ENCODE results near the gene SCLT1. TPM values are rescaled to one million over a fixed set of nuclear protein-coding genes. Genes with fewer than 3 reads are reported as not detected.

Gene SCLT1
- total RNA-seq, 1 experiment from 2014 or later = 11.3 TPM

DNA sequence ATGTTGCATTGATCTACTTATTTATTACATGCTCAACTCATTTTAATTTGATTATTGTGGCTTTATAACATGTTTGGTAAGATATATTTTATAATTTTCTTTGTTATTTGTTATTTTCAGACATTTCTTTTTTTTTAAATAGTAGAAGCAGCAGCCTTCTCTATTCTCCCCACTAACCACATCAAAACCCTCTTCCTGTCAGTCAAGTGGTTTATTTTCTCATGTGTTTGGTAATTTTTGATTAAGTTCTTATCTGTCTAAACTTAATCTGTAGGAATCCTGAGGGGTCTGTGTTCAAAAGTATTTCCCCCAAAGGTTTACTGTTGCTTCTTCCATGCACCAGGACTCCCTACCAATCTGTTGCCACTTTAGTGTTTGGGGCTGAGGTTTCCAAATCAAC, 131.9 kb downstream of the SCLT1 start:
- H3K36me3 Mint-ChIP-seq (ENCODE audit: insufficient read depth in 1 of 3, low read depth in 3 of 3) = no peaks in the 10 kb centered on the region; a peak in 1 of 7 replicates

More for the DNA sequence above, 131.9 kb downstream of the SCLT1 start:
- Histone ChIP-seq H4K5ac (ENCODE audit: insufficient read length, low read depth, low read length) (no peak overlapping the region), H3K9me3 (ENCODE audit: control insufficient read depth, low read depth, low read length) (no peaks in the 10 kb centered on the region), H3K14ac (ENCODE audit: insufficient read depth, low read length) (no peak overlapping the region), H2AK5ac (ENCODE audit: insufficient read length, low read length) (no peak overlapping the region), H3K27ac (ENCODE audit: insufficient read length, low read depth, low read length) (no peak overlapping the region), H3K4me1 (ENCODE audit: insufficient read depth, low read length) (no peaks in the 10 kb centered on the region), H2BK15ac (ENCODE audit: low read depth, low read length) (no peak overlapping the region), H4K91ac (ENCODE audit: insufficient read length, low read depth, low read length) (no peak overlapping the region), H3K4ac (ENCODE audit: low read depth, low read length) (no peak overlapping the region), H2BK12ac (ENCODE audit: insufficient read length, low read depth, low read length) (no peak overlapping the region), H3K23ac (ENCODE audit: insufficient read length, low read depth, low read length) (no peak overlapping the region), H3T11ph (ENCODE audit: low read length) (no peak overlapping the region), H3K9ac (ENCODE audit: extremely low read depth, insufficient read length, low read length) (no peak overlapping the region), H3K79me1 (ENCODE audit: insufficient read depth, low read depth, low read length, poor library complexity, severe bottlenecking) (no peaks in the 10 kb centered on the region), H2BK120ac (ENCODE audit: low read depth, low read length, poor library complexity, severe bottlenecking) (no peak overlapping the region), H4K20me1 (ENCODE audit: control insufficient read depth, insufficient read depth, insufficient read length) (no peaks in the 10 kb centered on the region), H3K4me2 (ENCODE audit: insufficient read depth, insufficient read length, low read length) (no peak overlapping the region), H3K56ac (ENCODE audit: insufficient read length, low read depth, low read length) (no peak overlapping the region), H3K79me2 (ENCODE audit: insufficient read depth, low read length) (no peaks in the 10 kb centered on the region), H2AFZ (ENCODE audit: low read length) (no peak overlapping the region), H3K18ac (ENCODE audit: insufficient read length, low read depth, low read length) (no peak overlapping the region), H2BK20ac (ENCODE audit: low read depth, low read length, poor library complexity, severe bottlenecking) (no peak overlapping the region), H3K27me3 (ENCODE audit: insufficient read depth, low read length) (no peaks in the 10 kb centered on the region), H2BK5ac (ENCODE audit: insufficient read length, low read length) (no peak overlapping the region), H3K23me2 (ENCODE audit: insufficient read length, low read depth, low read length, poor library complexity, severe bottlenecking) (no peaks in the 10 kb centered on the region), H4K8ac (replicated peaks; ENCODE audit: insufficient read length, low read depth, low read length) (no peak overlapping the region)
- H3K27ac Mint-ChIP-seq = no peak overlapping the region
- H3K4me1 Mint-ChIP-seq = no peaks in the 10 kb centered on the region
- H3K4me3 Mint-ChIP-seq = no peak overlapping the region
- no peaks in the 10 kb centered on the region for H3K27me3 Mint-ChIP-seq (ENCODE audit: low read depth)
- no peak for DNase-seq
- H3K9me3 Mint-ChIP-seq = no peaks in the 10 kb centered on the region
- TF ChIP-seq, protein P1, sequence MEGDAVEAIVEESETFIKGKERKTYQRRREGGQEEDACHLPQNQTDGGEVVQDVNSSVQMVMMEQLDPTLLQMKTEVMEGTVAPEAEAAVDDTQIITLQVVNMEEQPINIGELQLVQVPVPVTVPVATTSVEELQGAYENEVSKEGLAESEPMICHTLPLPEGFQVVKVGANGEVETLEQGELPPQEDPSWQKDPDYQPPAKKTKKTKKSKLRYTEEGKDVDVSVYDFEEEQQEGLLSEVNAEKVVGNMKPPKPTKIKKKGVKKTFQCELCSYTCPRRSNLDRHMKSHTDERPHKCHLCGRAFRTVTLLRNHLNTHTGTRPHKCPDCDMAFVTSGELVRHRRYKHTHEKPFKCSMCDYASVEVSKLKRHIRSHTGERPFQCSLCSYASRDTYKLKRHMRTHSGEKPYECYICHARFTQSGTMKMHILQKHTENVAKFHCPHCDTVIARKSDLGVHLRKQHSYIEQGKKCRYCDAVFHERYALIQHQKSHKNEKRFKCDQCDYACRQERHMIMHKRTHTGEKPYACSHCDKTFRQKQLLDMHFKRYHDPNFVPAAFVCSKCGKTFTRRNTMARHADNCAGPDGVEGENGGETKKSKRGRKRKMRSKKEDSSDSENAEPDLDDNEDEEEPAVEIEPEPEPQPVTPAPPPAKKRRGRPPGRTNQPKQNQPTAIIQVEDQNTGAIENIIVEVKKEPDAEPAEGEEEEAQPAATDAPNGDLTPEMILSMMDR (conservative IDR thresholded peaks at IDR 0.05) = no peak
